HepG2 (cell line): ENCODE data around the gene TMEM86B. TPM values are rescaled to one million over a fixed set of nuclear protein-coding genes. Genes with fewer than 3 reads are reported as not detected.
A peak's percentile ranks its signal among the peaks of the same experiment; 100 is the strongest.

Experiments used
- ATF1 ChIP-seq: IDR thresholded peaks from 2 replicates; pipeline ENCODE4 v1.6.1; 2016; ENCODE audit warnings: mild to moderate bottlenecking, control low read depth
- BRD4 ChIP-seq: sonication (generic); formaldehyde crosslinking; IDR thresholded peaks from 2 replicates; pipeline ENCODE4 v1.4.0; 2020; ENCODE audit warnings: missing genetic modification reagents
- CEBPG ChIP-seq: IDR thresholded peaks from 2 replicates; pipeline ENCODE4 v1.6.1; 2016
- CENPT ChIP-seq: sonication (generic); formaldehyde crosslinking; IDR thresholded peaks from 2 replicates; pipeline ENCODE4 v1.8.0; 2022; ENCODE audit warnings: low read depth, mild to moderate bottlenecking, moderate library complexity, missing genetic modification reagents
- DPF2 ChIP-seq: sonication (generic); formaldehyde crosslinking; IDR thresholded peaks from 2 replicates; pipeline ENCODE4 v1.4.0; 2020; ENCODE audit warnings: mild to moderate bottlenecking, low read depth, missing genetic modification reagents, borderline replicate concordance
- FOXC1 ChIP-seq: sonication (generic); formaldehyde crosslinking; IDR thresholded peaks from 2 replicates; pipeline ENCODE4 v1.8.0; 2022; ENCODE audit warnings: mild to moderate bottlenecking, missing genetic modification reagents, borderline replicate concordance
- GATA4 ChIP-seq: sonication (generic); IDR thresholded peaks from 2 replicates; pipeline ENCODE4 v1.6.1; 2016; ENCODE audit warnings: antibody characterized with exemption, low read depth, borderline replicate concordance
- HOXA5 ChIP-seq: sonication (generic); formaldehyde crosslinking; IDR thresholded peaks from 2 replicates; pipeline ENCODE4 v1.4.0; 2020; ENCODE audit warnings: missing genetic modification reagents
- MIER3 ChIP-seq: IDR thresholded peaks from 2 replicates; pipeline ENCODE4 v1.6.1; 2016; ENCODE audit warnings: missing compliant biosample characterization, borderline replicate concordance
- POLR2AphosphoS5 ChIP-seq: IDR thresholded peaks from 2 replicates; pipeline ENCODE4 v1.6.1; 2012; ENCODE audit warnings: low read depth, low read length
- RBAK ChIP-seq: sonication (generic); formaldehyde crosslinking; IDR thresholded peaks from 2 replicates; pipeline ENCODE4 v1.5.1; 2020; ENCODE audit warnings: mild to moderate bottlenecking, missing genetic modification reagents
- SALL1 ChIP-seq: sonication (generic); formaldehyde crosslinking; IDR thresholded peaks from 2 replicates; pipeline ENCODE4 v1.8.0; 2022; ENCODE audit warnings: mild to moderate bottlenecking, missing genetic modification reagents
- SOX5 ChIP-seq: IDR thresholded peaks from 2 replicates; pipeline ENCODE4 v1.6.1; 2016; ENCODE audit warnings: borderline replicate concordance
- SOX6 ChIP-seq, 2 experiments: fragments of 450-650 bp in 1 of 2; sonication (generic) in 1 of 2; formaldehyde crosslinking in 1 of 2; IDR thresholded peaks; 2 replicates each; pipeline versions ENCODE4 v1.4.0 to v1.6.1; 2017 to 2020; ENCODE audit warnings: antibody characterized with exemption in 1 of 2, mild to moderate bottlenecking in 1 of 2, missing genetic modification reagents in 1 of 2
- SRY ChIP-seq: sonication (generic); formaldehyde crosslinking; IDR thresholded peaks from 2 replicates; pipeline ENCODE4 v1.8.0; 2022; ENCODE audit warnings: mild to moderate bottlenecking, missing genetic modification reagents
- WIZ ChIP-seq: sonication (generic); formaldehyde crosslinking; IDR thresholded peaks from 2 replicates; pipeline ENCODE4 v1.5.1; 2020; ENCODE audit warnings: mild to moderate bottlenecking, missing genetic modification reagents
- ZBTB38 ChIP-seq: sonication (generic); formaldehyde crosslinking; IDR thresholded peaks from 2 replicates; pipeline ENCODE4 v1.5.1; 2020; ENCODE audit warnings: mild to moderate bottlenecking, missing genetic modification reagents
- ZNF138 ChIP-seq: sonication (generic); formaldehyde crosslinking; IDR thresholded peaks from 2 replicates; pipeline ENCODE4 v1.5.0; 2020; ENCODE audit warnings: mild to moderate bottlenecking, low read depth, missing genetic modification reagents
- ZNF18 ChIP-seq: sonication (generic); formaldehyde crosslinking; IDR thresholded peaks from 2 replicates; pipeline ENCODE4 v1.8.0; 2022; ENCODE audit warnings: mild to moderate bottlenecking, missing genetic modification reagents; ENCODE audit not compliant: insufficient replicate concordance
- ZNF230 ChIP-seq: sonication (generic); formaldehyde crosslinking; IDR thresholded peaks from 2 replicates; pipeline ENCODE4 v1.4.0; 2020; ENCODE audit warnings: mild to moderate bottlenecking, missing genetic modification reagents
- ZNF331 ChIP-seq: sonication (generic); formaldehyde crosslinking; IDR thresholded peaks from 2 replicates; pipeline ENCODE4 v1.4.0; 2020; ENCODE audit warnings: missing genetic modification reagents
- ZNF382 ChIP-seq: sonication (generic); formaldehyde crosslinking; IDR thresholded peaks from 2 replicates; pipeline ENCODE4 v1.5.0; 2020; ENCODE audit warnings: missing genetic modification reagents, mild to moderate bottlenecking, borderline replicate concordance
- ZNF503 ChIP-seq: sonication (generic); formaldehyde crosslinking; IDR thresholded peaks from 2 replicates; pipeline ENCODE4 v1.4.0; 2020; ENCODE audit warnings: missing genetic modification reagents
- ZNF891 ChIP-seq: sonication (generic); formaldehyde crosslinking; IDR thresholded peaks from 2 replicates; pipeline ENCODE4 v1.5.0; 2020; ENCODE audit warnings: mild to moderate bottlenecking, missing genetic modification reagents
- polyA plus RNA-seq, 8 experiments: library from polyadenylated mRNA; depleted of rRNA in 3 of 8; stranded (reverse) in 7 of 8; unstranded in 1 of 8; fragments of >200 nt; fragmentation: Illumina TruSeq in 4 of 8; extraction: Trizol in 4 of 8; gene quantifications; 2 replicates each; pipeline versions ENCODE4 v1.2.1 to v1.2.3, GENCODE V29; 2011 to 2016; ENCODE audit warnings: low read depth in 4 of 8, missing spikeins in 1 of 8, mixed read lengths in 1 of 8; ENCODE audit not compliant: insufficient read depth in 1 of 8
- total RNA-seq, 5 experiments: library from RNA; depleted of rRNA; stranded (reverse); fragments of >200 nt; fragmentation: Illumina TruSeq; extraction: Trizol; gene quantifications; 2 replicates each; pipeline ENCODE4 v1.2.3, GENCODE V29; 2016; ENCODE audit warnings: low read depth in 1 of 5
- TF ChIP-seq, protein P1 (sequence below): sonication (generic); formaldehyde crosslinking; conservative IDR thresholded peaks from 2 replicates; pipeline ENCODE4 v1.8.1; 2023; ENCODE audit warnings: missing genetic modification reagents
- TF ChIP-seq, protein P2 (sequence below): IDR thresholded peaks from 2 replicates; pipeline ENCODE4 v1.6.1; 2016; ENCODE audit warnings: missing genetic modification reagents, missing compliant biosample characterization

Gene TMEM86B
- total and polyA plus RNA-seq, 2 of the 13 experiments (the other 11 are each of a cell fraction or from before 2014, with no cell fraction given), result 7.7 to 9.6 TPM

- TF ChIP-seq ZNF382 (CRISPR knock-in tag), result no peak
- TF ChIP-seq, protein P1, sequence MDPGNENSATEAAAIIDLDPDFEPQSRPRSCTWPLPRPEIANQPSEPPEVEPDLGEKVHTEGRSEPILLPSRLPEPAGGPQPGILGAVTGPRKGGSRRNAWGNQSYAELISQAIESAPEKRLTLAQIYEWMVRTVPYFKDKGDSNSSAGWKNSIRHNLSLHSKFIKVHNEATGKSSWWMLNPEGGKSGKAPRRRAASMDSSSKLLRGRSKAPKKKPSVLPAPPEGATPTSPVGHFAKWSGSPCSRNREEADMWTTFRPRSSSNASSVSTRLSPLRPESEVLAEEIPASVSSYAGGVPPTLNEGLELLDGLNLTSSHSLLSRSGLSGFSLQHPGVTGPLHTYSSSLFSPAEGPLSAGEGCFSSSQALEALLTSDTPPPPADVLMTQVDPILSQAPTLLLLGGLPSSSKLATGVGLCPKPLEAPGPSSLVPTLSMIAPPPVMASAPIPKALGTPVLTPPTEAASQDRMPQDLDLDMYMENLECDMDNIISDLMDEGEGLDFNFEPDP (CRISPR knock-in tag), result no peak
- TF ChIP-seq DPF2, result peak; percentile 72; the same call in 1 of the 2 replicates
- peak; percentile 24; the same call in 1 of the 2 replicates for TF ChIP-seq GATA4
- TF ChIP-seq ZNF331 (CRISPR knock-in tag), result no peak; the same call in 1 of the 2 replicates
- TF ChIP-seq SOX5, result 0 out of 2 replicates have a peak, but pooled peaks have one; percentile 30
- TF ChIP-seq SRY (CRISPR knock-in tag), result no peak
- no peak for TF ChIP-seq ZNF138 (CRISPR knock-in tag)
- TF ChIP-seq SALL1 (CRISPR knock-in tag), result peak; percentile 77
- no peak for TF ChIP-seq BRD4 (CRISPR knock-in tag)
- peak; percentile 27; the same call in 1 of the 2 replicates for TF ChIP-seq MIER3 (CRISPR knock-in tag)
- TF ChIP-seq ZNF503, result no peak
- TF ChIP-seq HOXA5 (CRISPR knock-in tag), result no peak
- TF ChIP-seq POLR2AphosphoS5, result peak; percentile 63
- TF ChIP-seq ZNF18 (CRISPR knock-in tag), result peak; percentile 44
- no peak for TF ChIP-seq SOX6 (IDR thresholded peaks at IDR 0.05)
- no peak; the same call in 1 of the 2 replicates for TF ChIP-seq SOX6 (CRISPR knock-in tag; IDR thresholded peaks at IDR 0.05)
- TF ChIP-seq, protein P2, sequence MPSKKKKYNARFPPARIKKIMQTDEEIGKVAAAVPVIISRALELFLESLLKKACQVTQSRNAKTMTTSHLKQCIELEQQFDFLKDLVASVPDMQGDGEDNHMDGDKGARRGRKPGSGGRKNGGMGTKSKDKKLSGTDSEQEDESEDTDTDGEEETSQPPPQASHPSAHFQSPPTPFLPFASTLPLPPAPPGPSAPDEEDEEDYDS (CRISPR knock-in tag), result peak; percentile 62; the same call in 1 of the 2 replicates
- no peak for TF ChIP-seq FOXC1 (CRISPR knock-in tag)
- no peak for TF ChIP-seq RBAK (CRISPR knock-in tag)
- 0 out of 2 replicates have a peak, but pooled peaks have one; percentile 36 for TF ChIP-seq ZNF230 (CRISPR knock-in tag)
- no peak for TF ChIP-seq ZBTB38 (CRISPR knock-in tag)
- no peak for TF ChIP-seq CENPT (CRISPR knock-in tag)
- no peak for TF ChIP-seq ATF1 (CRISPR knock-in tag)
- TF ChIP-seq WIZ (CRISPR knock-in tag), result peak; percentile 65; the same call in 1 of the 2 replicates
- peak; percentile 79 for TF ChIP-seq CEBPG
- no peak for TF ChIP-seq ZNF891 (CRISPR knock-in tag)
Measured at GRCh38 chr19:55256562-55257460, 28.2 kb upstream of the TMEM86B start (continued).
